ENCODE measurements around the gene TNRC6A.

Gene TNRC6A

GRCh38 chr16:24729243-24729950 is at the start of gene TNRC6A:
TSS of gene TNRC6A (plus strand) at chr16:24729651. CDS start at chr16:24729842, 191 bp downstream.
- ChIA-PET POLR2A (ENCODE audit: low non-redundant PET) (no interaction called here), CTCF (interaction anchor here (0.6 kb wide), 1 partner anchor 117 kb away, joined by 4 read pairs; no protein-coding TSS in a partner anchor)
- peak; percentile 89 for DNase-seq (ENCODE audit: low spot score)
- H3K27ac ChIP-seq, result peak within 1 kb of the TSS; percentile 97
- TF ChIP-seq, protein P1, sequence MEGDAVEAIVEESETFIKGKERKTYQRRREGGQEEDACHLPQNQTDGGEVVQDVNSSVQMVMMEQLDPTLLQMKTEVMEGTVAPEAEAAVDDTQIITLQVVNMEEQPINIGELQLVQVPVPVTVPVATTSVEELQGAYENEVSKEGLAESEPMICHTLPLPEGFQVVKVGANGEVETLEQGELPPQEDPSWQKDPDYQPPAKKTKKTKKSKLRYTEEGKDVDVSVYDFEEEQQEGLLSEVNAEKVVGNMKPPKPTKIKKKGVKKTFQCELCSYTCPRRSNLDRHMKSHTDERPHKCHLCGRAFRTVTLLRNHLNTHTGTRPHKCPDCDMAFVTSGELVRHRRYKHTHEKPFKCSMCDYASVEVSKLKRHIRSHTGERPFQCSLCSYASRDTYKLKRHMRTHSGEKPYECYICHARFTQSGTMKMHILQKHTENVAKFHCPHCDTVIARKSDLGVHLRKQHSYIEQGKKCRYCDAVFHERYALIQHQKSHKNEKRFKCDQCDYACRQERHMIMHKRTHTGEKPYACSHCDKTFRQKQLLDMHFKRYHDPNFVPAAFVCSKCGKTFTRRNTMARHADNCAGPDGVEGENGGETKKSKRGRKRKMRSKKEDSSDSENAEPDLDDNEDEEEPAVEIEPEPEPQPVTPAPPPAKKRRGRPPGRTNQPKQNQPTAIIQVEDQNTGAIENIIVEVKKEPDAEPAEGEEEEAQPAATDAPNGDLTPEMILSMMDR (conservative IDR thresholded peaks at IDR 0.05; ENCODE audit: low read depth), result no peak

GRCh38 chr16:24681793-24682192 is 47.7 kb upstream of the TNRC6A start:
- peak; percentile 57 for DNase-seq (ENCODE audit: low spot score)
- ChIA-PET POLR2A (ENCODE audit: low non-redundant PET) (no interaction called here), CTCF (interaction anchor here (0.6 to 1.2 kb wide), 5 partner anchors 8 to 164 kb away, joined by 3 read pairs; no protein-coding TSS in a partner anchor)
- H3K27ac ChIP-seq, result peak overlapping the region; percentile 84
- TF ChIP-seq, protein P1 (conservative IDR thresholded peaks at IDR 0.05; ENCODE audit: low read depth), result no peak

DNA sequence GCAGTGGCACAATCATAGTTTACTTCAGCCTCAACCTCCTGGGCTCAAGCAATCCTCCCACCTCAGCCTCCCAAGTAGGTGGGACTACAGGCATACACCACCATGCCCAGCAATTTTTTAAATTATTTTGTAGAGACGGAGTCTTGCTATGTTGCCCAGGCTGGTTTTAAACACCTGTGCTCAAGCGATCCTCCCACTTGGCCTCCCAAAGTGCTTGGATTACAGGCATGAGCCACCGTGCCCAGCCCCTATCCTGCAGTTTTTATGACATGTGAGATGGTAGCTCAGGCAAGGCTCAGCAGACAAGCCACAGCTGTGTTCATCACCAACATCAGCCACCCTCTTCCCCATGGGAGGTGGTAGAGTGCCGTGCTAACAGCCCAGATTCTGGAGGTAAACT is 46.2 kb upstream of the TNRC6A start:
- DNase-seq (ENCODE audit: low spot score), result no peak
- CTCF ChIA-PET, result no interaction called here
- peak overlapping the region; percentile 28; the same call in 1 of the 2 replicates for H3K27ac ChIP-seq
- TF ChIP-seq, protein P1 (conservative IDR thresholded peaks at IDR 0.05; ENCODE audit: low read depth), result no peak
- POLR2A ChIA-PET (ENCODE audit: low non-redundant PET), result no interaction called here

DNA sequence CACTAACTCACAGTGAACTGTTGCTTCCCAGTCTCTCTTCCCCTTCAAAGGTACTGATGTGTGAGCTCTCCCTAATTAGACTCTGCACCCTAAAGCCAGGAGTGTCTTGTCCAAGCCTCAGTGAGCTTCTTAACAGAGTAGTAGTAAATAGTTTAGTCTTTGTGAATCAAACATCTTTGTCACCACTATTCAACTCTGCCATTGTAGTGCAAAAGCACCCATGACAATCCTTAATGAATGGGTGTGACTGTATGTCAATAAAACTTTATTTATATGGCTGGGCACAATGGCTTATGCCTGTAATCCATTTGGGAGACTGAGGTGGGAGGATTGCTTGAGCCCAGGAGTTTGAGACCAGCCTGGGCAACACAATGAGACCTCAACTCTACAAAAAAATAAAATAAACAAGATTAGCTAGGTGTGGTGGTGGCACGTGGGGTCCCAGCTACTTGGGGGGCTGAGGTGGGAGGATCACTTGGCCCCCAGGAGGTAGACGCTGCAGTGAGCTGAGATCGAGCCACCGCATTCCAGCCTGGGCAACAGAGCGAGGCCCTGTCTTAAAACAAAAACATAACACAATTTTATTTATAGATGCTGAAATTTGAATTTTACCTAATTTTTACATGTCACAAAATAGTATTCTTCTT is 45.5 kb upstream of the TNRC6A start:
- TF ChIP-seq, protein P1 (conservative IDR thresholded peaks at IDR 0.05; ENCODE audit: low read depth), result no peak
- H3K27ac ChIP-seq, result peak overlapping the region; percentile 16; the same call in 1 of the 2 replicates
- no peak for DNase-seq (ENCODE audit: low spot score)
- POLR2A ChIA-PET (ENCODE audit: low non-redundant PET), result no interaction called here
- CTCF ChIA-PET, result interaction anchor here (0.6 kb wide), 1 partner anchor 182 kb away, joined by 5 read pairs; no protein-coding TSS in a partner anchor

DNA sequence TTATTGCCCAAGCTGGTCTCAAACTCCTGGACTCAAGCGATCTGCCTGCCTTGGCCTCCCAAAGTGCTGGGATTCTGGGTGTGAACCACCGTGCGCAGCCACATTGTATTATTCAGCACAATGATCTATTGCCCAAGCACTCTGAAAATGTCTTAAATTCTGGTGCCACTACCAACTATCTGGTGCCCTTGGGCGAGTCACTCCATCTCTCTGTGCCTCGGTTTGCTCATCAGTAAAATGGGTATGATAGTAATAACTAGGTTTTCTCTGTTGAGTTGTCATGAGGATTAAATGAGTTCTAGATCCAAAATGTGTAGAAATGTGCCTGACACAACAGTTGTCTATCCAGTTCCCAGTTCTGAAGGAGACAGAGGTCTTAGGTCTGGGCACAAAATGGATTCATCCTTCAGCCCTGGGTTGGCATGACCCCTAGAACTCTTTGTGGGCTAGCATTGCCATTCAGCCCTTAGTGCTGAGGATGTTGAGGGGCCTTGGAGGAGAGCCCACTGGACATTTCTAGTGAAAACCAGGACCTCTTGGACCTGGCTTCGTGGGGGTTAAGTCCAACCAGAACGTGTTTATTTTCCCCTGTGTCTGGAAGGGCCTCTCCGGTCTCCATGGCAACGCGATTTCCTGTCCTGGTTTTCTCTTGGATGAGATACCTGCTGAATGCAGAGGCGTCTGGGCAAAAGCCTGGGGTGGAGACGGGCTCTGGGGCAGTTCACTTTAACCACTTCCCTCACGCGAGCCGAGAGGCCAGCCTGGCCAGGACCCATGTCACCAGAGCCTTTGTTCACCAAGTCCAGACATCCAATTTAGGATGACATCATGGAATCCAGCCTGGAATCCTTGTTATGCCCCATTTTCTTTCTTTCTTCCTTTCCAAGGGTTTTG is 43.7 kb upstream of the TNRC6A start:
- TF ChIP-seq, protein P1 (conservative IDR thresholded peaks at IDR 0.05; ENCODE audit: low read depth), result no peak
- peak; percentile 44 for DNase-seq (ENCODE audit: low spot score)
- ChIA-PET POLR2A (ENCODE audit: low non-redundant PET) (no interaction called here), CTCF (no interaction called here)
- H3K27ac ChIP-seq, result peak overlapping the region; percentile 66

DNA sequence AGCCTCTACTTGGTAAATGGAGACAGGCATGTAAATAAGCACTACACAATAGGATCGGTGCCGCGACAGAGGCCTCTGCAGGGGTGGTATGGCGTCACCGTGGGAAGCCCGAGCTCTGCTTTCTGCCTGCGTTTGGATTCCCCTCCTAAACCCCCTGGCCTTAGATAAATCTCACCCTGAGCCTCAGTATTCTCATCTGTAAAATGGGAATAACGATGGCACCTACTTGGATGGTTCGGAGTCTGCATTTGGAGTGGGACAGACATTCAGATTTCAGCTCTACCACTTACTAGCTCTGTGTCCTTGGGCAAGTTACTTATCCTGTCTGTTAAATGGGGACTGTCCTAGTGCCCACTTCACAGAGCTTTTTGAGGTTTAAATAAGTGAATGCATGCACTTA is 42.8 kb upstream of the TNRC6A start:
- ChIA-PET CTCF (interaction anchor here (0.6 kb wide), 1 partner anchor 986 kb away, joined by 3 read pairs; no protein-coding TSS in a partner anchor), POLR2A (ENCODE audit: low non-redundant PET) (no interaction called here)
- TF ChIP-seq, protein P1 (conservative IDR thresholded peaks at IDR 0.05; ENCODE audit: low read depth), result no peak
- H3K27ac ChIP-seq, result peak overlapping the region; percentile 66; the same call in 1 of the 2 replicates
- DNase-seq (ENCODE audit: low spot score), result no peak

All from RWPE1 (cell line).